Nucleus accumbens (tissue), 56 donors: ENCODE measurements around the gene ULK4.
"Not testable (repeated sequence)": the region's sequence is repeated elsewhere in the genome, so short reads cannot be mapped to it uniquely, and the experiment has no call there.

Experiments
- DNase-seq, 56 donors: peaks; one replicate each; lab custom pipeline; 2025; lab: John Stamatoyannopoulos, UW

The ULK4 gene

DNA sequence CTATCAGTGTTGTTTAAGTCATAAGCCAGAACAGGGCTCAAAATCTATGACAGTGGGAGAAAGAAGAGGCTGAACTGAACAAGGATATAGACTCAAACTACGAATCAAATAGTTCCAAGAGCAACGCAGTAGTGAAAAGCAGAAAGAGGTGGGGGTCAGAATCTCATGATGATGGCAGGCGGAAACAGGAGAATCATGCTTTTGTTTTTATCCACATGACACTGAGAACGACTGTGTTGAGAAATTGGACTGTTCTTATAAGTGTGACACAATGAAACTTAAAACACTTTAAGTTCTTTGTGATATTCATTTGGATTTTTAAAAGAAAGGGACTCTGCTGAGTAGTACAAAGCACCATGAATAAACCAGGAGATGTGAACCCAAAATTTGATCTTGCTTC is 309.4 kb downstream of the ULK4 start:
- no peak for DNase-seq

DNA sequence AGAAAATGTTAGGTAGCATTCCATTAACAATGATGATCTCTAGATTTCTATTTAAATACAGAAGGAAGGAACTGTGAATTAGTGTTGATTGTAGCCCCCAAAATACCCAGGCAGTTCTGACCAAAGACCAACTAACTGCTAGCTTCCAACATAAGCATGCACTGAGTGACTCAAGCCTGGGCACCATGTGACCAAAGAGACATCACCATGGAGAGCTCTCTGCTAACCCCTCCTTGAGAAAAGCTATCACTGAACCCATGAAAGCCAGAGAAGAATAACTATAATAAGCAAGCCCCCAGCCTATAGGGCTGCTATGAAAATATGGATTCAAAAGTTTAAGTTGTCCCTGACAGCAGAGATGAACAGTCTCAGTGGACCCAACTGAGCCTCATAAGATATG is 310.2 kb downstream of the ULK4 start:
- DNase-seq, result no peak

DNA sequence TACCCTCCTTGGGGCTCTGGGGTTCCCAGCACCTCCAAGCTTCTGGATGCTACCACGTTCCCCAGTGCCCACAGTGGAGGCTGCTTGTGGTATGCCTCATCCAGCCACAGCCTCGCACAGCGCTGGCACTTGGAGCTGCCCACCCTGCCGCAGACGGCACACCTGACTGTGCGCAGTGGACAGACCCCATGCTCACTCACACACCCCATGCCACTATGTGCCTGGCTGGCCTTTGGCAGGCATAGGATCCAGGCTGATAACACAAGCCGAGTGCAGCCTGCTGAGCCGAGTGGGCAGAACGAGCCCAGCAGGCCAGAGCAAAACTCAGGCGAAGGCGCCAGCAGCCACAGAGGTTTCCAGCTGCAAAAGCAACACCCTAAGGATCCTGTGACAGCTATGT is 311.5 kb downstream of the ULK4 start:
- DNase-seq, result no peak

GRCh38 chr3:41649129-41649739 is 312.7 kb downstream of the ULK4 start:
- DNase-seq, result no peak

GRCh38 chr3:41647730-41648129 is 314.2 kb downstream of the ULK4 start:
- not testable (repeated sequence) for DNase-seq

- DNase-seq, result no peak
These were observed 321.8 kb downstream of the ULK4 start for GRCh38 chr3:41640076-41640475.

DNA sequence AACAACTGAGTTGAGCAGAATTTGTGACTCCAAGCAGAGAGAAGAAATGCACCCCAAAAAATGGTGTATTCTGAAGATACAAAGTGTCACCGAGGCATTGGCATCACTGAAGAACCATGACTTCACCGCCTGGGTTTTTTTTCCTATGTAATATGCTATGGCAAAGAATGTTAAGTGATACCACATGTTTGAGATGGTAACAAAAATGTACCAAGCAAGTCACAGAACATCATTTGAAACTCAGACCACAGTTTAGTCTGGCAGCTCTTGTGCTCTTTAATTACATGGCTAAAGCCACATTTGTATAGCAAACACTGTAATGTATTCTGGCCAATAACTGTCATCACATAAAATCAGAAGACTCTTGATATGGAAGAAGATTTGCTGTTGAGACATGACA is 323.5 kb downstream of the ULK4 start:
- no peak for DNase-seq

DNA sequence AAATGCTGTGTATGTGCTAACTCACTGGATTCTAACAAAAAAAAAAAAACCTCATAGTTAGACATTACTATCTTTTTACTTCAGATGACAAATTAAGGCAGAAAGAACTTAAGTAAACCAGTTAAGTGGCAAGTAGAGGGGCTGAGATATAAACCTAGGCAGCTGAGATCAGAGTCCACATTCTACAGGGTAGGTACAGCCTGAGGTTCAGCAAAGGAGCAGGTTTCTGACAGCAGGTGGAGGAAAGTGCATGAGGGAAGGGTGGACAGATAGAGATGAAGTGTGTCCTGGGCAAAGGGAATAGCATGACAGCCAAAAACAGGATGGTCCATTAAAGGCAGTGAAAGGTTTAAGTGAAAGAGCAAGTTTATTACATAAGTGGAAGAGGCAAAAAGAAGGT is 329.2 kb downstream of the ULK4 start:
- DNase-seq, result no peak

DNA sequence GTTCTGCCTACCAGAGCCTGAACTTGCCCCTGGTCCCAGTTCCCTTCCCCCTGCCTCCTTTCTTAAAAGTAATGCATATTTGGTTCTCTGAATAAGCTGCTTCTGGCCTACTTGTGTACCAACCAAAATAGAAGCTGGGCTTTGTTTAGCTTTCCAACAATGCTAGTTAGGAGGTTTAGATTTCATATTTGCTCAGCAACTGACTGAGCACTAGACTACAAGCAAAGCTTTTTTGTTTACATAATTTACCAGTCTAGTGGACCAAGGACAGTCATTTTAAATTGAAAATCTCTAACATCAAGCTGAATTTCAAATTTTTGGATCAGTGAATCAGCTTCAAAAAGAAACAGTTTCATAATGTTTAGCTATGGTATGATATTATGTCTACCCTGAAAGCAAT is 331.2 kb downstream of the ULK4 start:
- no peak for DNase-seq

GRCh38 chr3:41629986-41630385 is 331.9 kb downstream of the ULK4 start:
- DNase-seq, result no peak

GRCh38 chr3:41629072-41629471 is 332.8 kb downstream of the ULK4 start:
- no peak for DNase-seq

DNA sequence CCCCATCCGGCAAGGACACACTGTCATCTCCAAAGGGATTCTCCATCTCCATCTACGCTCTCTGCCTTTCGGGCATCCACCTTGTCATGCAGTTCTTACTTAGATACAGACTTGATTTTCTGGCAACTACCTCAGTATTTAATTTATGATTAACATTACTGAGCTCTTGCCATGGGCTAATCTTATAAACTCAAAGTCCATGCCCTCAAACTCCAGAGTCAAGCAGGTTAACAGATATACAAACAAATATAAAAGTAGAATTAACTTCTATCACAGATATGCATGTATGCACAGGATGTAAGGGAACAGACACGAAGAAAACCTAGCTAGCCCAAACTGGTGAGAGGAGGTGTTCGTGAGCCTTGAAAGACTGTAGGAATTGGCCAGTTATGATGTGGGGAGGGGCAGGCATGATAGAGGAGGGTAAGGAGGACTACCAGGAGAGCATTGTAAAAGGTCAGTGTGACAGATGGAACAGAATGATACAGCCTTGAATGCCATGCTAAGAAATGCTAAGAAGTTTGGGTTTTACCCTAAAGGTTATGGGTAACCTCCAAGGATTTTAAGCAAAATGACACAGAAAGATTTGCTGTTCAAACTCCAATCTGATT is 334.3 kb downstream of the ULK4 start:
- no peak for DNase-seq

GRCh38 chr3:41612853-41613252 is 349.1 kb downstream of the ULK4 start:
- DNase-seq, result no peak

DNA sequence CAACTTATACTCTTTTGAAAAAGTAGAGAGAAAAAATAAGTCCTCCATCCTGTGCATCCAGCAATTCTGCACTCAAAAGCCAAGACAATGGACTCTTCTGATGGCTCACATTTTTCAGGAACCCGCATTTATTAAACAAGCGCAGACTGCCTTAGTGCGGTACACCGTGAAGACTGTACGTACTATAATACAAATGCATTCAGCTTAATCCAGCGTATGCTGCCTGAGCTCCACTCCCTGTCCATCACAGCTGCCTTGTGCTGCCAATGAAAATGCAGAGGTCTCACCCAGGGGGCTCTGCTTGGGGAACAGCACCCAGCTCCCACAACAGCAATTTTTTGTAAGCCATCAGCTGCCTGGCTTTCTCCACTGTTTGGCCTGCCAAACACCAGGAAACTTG is 350.9 kb downstream of the ULK4 start:
- DNase-seq, result no peak

DNA sequence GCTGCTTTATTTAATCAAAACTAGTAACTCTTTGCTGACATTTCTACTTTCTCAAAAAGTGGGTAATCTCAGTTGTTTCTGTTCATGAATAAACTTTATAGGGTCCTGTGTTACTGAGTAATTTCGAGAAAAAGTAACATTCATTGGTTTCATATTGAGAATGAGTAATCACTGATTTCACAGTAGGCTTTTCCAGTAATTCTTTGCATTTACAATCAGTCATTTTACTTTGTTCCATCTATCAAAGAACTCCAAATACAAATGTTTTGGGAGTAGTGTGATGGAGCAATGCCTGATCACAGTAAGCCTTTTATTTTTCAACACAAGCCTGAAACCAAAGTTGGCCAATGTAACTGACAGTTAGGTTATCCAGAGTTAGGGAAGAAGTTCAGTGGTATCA is 353.6 kb downstream of the ULK4 start:
- no peak for DNase-seq

DNA sequence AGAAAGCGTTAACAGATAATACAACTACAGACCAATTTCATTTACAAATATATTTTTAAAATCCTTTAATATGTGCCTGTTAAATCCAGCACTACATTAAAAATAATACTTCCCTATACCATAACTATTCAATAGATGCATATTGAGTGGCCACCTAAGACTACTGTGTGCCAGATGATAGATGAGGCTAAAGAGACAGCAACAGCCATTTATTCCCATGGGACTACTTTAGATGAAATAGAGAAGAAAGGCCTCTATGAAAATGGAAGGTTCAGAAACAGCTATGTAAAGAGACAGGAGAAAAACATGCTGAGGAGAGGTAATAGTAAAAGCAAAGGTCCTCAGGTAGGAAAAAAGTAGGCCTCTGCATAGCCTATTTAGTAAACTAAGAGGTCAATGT is 358.1 kb downstream of the ULK4 start:
- DNase-seq, result no peak

- DNase-seq, result no peak
These were observed 359.8 kb downstream of the ULK4 start for GRCh38 chr3:41602121-41602520.

GRCh38 chr3:41601404-41601987 is 360.4 kb downstream of the ULK4 start:
- DNase-seq, result no peak

DNA sequence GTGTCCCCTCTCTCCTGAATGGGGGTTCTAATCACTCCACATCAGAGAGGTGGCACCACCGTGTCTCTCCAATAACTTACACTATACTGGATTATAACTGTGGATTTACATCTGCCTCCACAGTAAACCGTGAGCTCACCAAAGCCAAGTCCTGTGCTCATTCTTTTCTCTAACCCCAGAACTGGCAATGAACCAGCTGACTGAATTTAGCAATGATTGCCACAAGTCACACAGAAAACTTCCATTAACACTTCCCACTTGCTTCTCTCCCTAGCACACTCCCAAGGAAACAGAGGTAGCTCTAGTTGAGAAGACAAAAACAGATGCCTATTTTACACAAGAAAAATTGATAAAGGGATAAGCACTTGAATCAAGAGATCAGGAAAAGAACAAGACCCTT is 361.3 kb downstream of the ULK4 start:
- DNase-seq, result no peak

DNA sequence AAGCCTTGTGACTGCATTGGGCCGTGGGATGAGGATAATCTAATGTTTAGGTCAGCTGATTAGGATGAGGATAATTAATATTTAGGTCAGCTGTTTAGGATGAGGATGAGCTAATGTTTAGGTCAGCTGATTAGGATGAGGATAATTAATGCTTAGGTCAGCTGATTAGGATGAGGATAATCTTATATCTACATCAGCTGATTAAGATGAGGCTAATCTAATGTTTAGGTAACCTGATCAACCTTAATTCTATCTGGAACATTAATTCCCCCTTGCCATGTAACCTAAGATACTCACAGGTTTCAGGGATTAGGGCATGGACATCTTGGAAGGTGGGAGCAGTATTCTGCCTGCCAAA is 362.8 kb downstream of the ULK4 start:
- DNase-seq, result no peak

DNA sequence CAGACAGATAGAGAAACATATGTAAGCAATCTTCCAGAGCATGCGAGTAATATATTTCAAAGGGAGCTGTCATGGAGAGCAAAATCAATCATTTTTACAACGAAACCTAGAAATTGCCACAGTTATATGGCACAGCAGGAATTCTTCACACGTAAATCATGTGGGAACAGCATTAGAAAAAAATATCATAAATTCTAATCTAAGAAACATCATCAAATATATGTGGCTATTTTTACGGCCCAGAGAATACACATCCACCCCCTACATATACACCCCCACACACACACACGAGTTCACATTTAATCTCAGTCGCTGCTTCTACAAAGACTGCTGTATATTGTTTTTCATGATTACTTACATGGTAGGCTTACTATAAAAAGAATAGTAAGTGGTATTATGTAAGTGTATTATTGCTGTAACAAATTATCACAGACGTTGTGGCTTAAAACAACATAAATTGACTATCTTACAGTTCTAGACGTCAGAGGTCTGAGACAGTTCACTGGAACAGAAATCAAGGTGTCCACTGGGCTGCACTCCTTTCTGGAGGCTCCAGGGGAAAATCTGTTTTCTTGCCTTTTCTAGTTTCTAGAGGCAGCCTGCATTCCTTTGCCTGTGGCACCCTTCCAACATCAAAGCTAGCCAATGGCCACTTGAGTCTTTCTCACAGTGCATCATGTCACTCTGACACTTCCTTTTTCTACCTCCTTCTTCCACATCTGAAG is 363.3 kb downstream of the ULK4 start:
- no peak for DNase-seq

- no peak for DNase-seq
These were observed 368.1 kb downstream of the ULK4 start for GRCh38 chr3:41593774-41594173.
